Right ventricle myocardium inferior (tissue), 1 donor: Measurements from ENCODE around the gene SHROOM1. TPM values are rescaled to one million over a fixed set of nuclear protein-coding genes. Genes with fewer than 3 reads are reported as not detected.

ENCODE experiments used
- ATAC-seq: fragments of 200-7000 bp; cut with Tn5 transposase; one replicate; pipeline ENCODE4 v1.9.1; 2020; ENCODE audit warnings: mild to moderate bottlenecking, moderate library complexity
- DNase-seq: peaks from one replicate; pipeline ENCODE4 v3.0.0; 2021; ENCODE audit errors: missing footprints
- intact Hi-C: fragments of 100-400 bp; cut with DNase I; formaldehyde crosslinking; loops from one replicate; pipeline ENCODE4 v1.11.0; 2022
- total RNA-seq: library from RNA; stranded (reverse); fragmentation: NEBNext Ultra II Directional; extraction: Animal tissue kit (Norgen Biotek cat#: 25700); gene quantifications from one replicate; pipeline ENCODE4 v1.2.1, GENCODE V29; 2021
- donor health status: DM: no; HTN: yes; CAD: no; lungs with severe emphysema.

The SHROOM1 gene
- total RNA-seq, 1 donor from 2014 or later: 5.0 TPM

DNA sequence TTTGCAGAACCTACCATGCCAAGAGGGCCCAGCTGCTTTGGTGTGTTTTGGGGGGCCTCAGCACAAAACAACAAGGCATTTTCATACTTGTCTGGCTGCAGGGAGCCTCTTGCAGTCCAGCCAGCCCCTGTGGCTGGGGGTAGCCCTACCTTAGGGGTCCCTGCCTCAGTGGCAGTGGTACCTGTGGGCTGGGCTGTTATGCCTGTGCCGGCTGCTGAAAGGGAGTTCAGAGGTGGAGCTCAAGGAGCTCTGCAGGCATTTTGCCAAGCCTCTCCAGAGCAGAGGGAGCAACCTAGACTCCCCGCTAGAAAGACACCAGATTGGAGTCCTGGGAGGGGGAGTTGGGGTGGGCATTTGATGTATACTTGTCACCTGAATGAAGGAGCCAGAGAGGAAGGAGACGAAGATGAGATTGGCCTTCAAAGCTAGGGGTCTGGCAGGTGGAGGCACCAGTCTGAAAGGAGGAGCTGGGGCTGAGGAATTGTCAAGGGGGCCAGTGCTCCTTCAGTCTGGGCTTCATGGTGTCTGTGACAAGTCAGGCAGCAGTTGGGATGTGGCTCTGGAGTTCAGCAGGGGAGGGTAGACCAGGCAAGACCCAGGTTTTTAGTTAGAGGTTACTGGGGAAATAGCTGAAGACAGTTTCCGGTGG, 1.5 kb downstream of the SHROOM1 start:
- intact Hi-C loops: no loop called here
- ATAC-seq: no peak
- DNase-seq: no peak

DNA sequence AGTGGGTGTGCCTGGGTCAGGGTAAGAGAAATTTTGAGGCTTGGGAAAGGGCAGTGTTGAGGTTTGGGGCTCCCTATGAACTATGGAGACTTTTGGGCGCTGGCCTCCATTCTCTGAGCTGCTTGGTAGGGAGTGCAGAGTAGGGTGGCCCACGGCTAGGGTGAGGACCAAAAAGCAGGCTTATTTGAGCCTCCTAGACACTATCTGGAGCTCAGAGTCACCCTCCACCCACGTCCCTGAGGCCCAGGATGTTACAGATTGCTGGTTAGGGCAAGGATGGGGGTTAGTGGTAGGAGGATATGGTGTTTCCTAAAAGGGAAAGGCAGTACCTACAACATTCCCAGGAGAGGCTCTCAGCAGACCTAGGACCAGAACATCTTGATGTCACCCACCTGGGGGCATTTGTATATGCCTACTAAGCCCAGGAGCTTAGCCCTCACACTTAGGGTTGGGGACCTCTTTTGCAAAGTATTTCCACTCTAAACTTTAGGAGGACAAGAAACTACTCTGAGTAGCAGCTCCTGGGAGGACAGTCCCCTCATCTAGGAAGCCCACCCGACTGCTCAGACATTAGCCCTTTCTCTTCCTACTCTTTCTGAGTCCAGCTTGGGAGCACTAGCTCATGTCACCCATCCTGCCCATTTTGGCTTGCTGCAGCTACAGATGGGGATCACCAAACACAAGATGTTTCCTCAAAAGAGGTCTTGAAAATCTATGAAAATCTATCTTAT, 2.3 kb downstream of the SHROOM1 start:
- DNase-seq (no peak), ATAC-seq (no peak)
- intact Hi-C loops: no loop called here

DNA sequence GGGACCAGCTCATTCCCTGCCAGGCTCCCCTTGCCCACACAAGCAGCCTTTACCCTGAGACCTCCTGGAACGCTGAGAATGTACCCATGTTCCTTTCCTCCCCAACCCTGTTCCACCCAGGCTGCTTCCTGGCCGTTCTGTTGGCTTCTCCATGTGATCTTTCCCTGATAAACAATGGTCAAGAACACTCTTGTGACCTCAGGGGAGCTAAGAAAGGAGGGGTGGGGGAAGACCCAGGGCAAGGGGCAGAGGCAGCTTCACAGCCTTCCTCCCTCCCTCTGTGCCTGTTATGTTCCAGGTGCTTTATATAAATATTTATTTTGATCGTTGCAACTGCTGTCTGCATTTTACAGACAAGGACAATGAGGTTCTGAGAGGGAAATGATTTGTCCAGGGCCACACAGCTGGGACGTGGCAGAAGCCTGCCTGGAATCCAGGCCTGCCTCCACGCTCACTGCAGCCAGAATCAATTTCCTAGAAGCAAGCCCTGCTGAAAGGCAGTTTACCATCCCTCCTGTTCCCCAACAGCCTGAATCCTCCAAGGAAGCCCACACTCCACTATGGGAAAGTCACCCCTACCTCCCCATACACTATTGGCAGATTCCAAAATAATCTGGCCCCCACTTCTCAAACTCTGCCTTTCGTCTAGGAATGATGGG, 3.9 kb downstream of the SHROOM1 start:
- intact Hi-C loops: no loop called here

DNA sequence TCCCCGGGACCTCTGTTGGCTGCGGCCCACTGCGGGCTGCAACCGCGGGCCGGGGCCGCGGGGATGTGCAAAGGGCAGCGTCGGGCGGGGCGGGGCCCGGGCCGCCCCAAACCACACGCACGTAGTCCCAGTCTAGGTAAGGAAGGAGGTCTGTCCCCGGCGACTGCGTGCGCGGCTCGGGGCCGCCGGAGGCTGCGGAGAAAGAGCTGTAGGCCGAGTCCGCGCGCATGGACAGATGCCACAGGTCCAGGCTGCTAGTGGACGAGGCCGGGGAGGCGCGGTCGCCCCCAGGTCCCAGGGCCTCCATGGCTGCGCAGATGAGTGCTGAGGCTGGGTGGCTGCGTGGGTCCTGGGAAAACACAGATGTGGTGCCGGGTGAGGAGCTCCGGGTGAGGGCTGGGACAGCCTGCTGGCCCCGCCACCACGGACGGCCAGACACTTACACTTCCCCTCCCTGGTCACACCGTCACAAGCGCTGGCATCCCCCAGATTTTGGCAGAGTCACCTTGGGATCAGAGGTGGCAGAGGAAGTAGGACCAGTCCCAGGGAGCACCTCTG, 4.5 kb downstream of the SHROOM1 start:
- intact Hi-C loops: no loop called here

More for the DNA sequence above, 3.9 kb downstream of the SHROOM1 start:
- no peak for DNase-seq
- ATAC-seq: no peak

DNA sequence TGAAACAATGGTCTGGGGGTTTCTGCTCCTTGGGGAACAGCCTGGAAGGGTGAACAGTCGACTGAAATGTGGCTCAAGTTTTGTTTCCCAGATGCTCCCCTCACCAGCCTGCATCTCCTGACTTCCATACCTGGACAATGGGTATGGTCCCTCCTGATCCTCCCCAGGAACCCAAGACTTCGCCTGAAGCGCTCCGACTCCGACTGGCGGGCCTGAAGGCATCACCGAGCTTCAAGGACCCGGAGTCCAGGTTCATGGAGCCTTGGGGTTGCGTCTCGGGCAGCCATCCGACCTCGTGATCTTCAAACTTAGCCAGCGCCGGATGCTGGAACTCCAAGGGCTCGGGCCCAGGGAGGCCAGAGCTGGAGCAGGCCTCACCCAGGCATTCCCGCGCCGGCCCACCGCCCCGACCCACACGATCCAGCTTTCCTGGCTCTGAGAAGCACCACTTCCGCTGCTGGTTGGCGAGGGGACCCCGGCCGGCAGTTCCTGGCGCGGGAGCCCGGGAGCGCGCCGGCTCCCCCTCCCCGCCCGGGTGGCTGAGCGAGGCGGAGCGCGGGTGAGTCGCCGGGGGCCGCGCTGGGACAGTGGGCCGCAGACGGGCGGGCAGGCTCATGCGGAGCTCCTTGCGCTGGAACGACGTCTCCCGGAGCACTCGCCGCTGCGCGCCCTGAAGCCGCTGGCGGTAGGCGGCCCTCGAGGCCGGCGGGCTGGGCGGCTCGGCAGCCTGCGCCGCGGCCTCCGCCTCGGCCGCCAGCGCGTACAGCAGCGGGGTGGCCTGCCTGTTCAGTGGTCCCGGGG, 5.2 kb downstream of the SHROOM1 start:
- intact Hi-C loops: no loop called here
- ATAC-seq (no peak), DNase-seq (no peak)

More for the DNA sequence above, 4.5 kb downstream of the SHROOM1 start:
- ATAC-seq: no peak
- DNase-seq: no peak

DNA sequence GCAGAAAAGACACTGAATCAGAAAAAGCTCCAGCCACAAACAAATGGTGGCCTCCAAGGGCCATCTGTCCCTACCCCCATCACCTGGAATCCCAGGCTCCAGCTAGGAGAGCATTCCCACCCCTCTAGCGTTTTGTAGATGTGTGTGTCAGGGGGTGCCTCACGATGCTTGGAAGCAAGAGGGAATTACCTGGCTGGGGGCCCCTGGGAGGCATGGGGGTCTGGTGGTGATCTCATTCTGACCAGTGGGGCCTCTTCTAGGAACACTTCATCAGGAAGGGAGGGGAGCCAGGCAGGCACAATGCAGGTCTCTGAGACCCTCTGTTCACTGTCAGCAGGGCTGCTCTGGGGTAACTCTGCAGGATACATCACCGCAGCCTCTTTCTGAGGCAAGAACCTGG, 6.0 kb downstream of the SHROOM1 start:
- DNase-seq (no peak), ATAC-seq (no peak)
- intact Hi-C loops: loop anchor here (5.0 kb wide), 1 partner anchor 67 kb away; no protein-coding TSS in a partner anchor

DNA sequence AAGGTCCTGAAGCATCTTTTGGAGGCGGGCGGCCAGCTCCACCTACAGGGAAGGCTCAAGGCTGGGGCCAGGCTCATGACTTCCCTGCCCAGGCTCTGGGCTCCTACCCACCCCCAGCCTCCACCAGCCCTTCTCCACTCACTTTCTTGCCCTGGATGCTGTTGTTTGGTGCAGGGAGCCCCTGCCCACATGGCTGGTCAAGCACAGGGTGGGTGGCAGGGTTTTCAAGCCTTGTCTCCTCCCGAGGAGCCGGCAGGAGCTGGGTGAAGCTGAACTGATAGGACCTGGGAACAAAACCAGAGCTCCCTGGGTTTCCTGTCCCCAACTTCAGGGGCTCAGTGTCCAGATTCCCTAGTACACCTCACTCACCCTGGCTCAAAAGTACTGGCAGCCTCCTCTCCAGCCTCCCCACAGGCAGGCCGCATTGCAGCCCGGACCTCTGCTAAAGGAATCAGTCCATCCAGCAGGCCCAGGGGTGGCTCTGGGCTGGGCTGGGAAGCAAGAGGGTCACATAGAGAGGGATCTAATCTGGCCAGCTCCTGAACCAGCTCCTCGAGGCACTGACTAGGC, 6.9 kb downstream of the SHROOM1 start:
- DNase-seq (no peak), ATAC-seq (no peak)
- intact Hi-C loops: loop anchor here (5.0 kb wide), 1 partner anchor 66 kb away; no protein-coding TSS in a partner anchor

DNA sequence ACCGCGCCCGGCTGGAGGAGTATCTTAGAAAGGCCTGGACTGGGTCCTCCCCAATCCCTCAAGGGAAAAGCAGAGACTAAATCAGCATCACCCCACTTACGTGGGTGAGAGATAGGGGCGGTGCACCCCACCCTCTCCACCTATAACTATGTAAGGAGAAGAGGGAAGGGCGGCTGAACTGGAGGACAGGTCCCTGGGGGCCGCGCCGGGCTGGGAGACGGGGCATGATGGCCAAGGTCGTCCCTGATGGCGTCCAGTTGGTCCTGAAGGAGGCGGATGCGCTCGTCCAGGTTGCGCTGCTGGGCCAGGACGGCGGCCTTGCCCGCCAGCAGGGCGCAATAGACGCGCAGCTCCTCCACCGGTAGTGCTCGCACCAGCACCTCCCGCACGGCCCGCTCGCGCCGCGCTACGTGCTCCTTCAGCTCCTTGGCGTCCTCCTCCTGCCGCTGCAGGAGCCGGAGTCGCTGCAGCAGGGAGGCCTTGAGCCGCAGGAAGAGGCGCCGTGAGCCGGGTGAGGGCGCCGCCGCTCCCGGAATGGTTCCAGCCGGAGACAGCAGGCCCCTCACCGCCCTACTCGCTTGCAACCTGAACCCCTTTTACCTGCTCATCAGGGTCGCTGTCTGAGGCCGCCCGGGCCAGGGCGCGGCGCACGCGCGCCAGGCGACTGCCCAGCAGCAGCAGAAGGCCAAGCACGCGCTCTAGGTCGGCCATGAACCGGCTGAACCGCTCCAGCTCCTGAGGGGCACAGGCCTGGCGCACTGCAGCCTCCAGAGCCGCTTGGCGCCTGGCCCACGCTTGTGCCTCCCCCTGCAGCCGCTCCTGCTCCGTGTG, 7.6 kb downstream of the SHROOM1 start:
- no peak for DNase-seq
- peak; percentile 6 for ATAC-seq
- intact Hi-C loops: loop anchor here (5.0 kb wide), 1 partner anchor 66 kb away; no protein-coding TSS in a partner anchor

DNA sequence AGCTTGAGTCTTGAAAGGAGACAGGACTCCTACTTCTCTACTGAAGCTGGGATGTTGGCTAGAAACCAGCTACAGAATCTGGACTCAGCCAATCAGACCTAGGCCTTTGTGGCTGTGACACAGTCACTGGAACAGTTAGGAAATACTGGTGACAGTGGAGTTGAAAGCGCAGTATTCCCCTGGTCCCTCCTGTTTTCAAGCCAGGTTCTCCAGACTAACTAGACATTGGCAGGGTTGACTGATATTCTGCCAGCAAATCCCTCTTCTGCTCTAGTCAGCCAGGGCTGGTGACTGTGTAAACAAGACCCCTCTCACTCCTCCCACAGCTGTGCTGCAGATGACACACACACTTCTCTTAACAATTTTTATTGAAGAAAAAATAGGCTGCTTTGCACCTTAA, 8.7 kb downstream of the SHROOM1 start:
- ATAC-seq (peak; percentile 42), DNase-seq (no peak)
- intact Hi-C loops: loop anchor here (2.0 to 5.0 kb wide), 3 partner anchors 64 to 435 kb away; partner anchors contain the start of gene KIF3A

DNA sequence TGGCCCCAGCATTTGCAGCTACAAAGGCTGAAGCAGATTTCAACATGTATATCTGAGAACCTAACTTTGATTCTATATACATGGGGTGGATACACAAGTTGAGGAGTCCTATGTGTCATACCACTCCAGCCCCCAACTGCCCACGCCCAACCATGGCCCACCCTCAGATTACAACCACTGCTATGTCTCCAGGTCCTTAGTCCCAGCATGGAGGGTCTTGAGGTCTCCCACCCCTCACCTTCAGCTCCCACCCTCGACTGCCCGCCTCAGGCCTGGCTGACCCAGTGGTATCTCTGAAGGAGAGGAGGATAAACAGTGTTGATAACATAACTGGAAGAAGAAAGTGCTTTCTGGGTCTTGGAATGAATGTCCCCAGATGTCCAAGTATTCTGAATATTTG, 9.1 kb downstream of the SHROOM1 start:
- DNase-seq (no peak), ATAC-seq (no peak)
- intact Hi-C loops: loop anchor here (2.0 to 5.0 kb wide), 3 partner anchors 64 to 435 kb away; partner anchors contain the start of gene KIF3A

DNA sequence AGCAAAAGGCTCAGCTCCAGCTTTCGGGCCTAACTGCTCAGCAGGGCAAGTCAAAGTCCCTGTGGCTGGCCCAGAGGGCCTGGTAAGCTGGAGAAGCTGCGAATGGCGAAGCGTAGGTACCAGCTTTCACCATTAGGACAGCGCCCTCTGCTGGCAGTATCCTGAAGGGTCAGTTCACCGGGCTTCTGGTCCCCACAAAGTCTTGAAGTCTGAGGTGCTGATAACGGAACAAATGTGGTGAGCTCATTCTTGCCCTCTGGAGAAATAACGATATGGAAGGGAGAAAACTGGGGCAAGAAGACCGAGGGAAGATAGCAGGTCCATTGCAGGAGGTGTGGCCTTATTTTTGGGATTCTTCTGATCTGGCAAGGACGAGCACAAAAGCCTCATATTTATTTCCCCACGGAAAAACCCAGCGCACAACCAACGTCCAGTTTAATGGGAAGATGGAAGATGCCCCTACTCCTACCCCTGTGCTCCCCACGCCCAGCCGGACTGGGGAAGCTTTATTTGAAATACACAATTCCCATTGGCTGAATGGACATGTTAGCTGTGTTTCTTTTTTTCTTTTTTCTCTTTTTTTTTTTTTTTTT, 10.2 kb downstream of the SHROOM1 start:
- intact Hi-C loops: loop anchor here (2.0 to 5.0 kb wide), 3 partner anchors 63 to 433 kb away; partner anchors contain the start of gene KIF3A
- ATAC-seq: peak; percentile 84
- DNase-seq: peak; percentile 94

DNA sequence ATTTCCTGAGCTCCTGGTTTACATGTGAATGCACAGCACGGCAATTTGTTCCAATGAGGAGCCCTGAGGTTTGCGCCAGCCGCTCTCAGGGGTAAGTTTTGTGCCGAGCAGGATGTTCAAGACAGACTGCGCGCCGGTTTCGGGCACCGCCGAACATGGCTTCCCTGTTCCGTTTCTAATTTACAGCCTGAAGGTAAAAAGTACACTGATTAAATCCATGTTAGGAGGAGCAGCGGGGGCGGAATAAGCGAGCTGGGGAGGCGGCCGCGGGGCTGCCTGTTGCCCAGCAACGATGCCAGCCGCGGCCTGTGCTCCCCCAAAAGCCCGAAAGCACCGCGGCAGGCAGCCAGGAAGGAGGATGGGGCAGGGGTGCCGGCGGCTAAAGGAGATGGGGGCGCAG, 11.0 kb downstream of the SHROOM1 start:
- intact Hi-C loops: loop anchor here (5.0 kb wide), 2 partner anchors 42 to 292 kb away; partner anchors contain the start of gene SEPTIN8
- DNase-seq (no peak), ATAC-seq (no peak)

DNA sequence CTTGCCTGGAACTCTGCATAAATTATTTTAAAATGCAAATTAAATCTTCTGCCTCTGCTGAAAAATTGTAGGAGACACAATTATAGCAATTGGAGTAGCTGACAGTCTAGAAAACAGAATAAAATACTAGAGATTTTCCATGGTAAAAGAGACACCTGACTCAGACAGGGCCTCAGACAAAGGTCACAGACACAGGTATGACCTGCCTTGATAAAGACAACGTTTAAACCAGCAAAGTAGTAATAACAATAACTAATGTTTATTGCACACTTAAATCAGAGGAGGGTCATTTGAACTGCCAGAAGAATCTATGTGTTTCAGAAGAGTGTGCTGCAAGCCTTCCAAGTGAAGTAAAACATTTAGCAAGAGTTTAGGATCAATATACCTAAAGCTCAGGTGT, 13.4 kb downstream of the SHROOM1 start:
- ATAC-seq (no peak), DNase-seq (no peak)
- intact Hi-C loops: loop anchor here (5.0 kb wide), 2 partner anchors 40 to 290 kb away; partner anchors contain the start of gene SEPTIN8

DNA sequence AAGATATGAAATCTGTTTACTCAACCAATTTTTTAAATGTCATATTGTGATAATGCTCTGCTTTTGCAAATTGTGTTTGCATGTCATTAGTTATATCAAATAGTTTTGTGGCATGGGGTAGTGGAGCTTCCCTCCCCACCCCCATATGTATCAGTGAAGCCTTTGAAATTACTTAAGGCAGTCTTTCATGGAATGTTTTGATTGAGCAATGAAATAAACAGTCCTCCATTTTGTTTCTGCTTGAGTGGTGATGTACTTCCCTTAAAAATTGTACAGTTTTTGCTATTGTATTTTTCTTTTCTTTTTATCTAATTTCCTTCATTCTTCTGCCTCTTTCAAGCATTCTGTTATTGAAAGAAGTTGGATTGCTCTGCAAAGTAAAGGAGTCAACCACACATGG, 13.9 kb downstream of the SHROOM1 start:
- DNase-seq (no peak), ATAC-seq (no peak)
- intact Hi-C loops: loop anchor here (5.0 kb wide), 2 partner anchors 39 to 289 kb away; partner anchors contain the start of gene SEPTIN8

DNA sequence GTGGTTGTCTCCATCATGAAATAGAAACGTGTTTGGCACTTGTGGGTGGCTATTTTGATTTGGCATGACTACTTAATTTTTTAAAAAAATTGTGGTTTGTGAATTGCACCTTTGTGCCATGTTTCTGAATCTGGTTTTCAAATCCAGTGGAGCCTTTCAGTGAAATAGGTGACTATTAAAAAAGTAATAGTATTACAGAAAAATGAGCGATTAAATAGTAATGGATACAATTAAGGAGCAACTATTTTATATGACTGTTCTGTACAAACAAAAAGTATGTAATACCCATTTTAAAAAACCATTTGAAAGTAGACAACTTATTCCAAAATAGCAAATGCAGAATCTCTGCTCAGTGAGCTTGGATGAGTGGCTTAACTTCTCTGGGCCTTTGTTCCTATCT, 14.4 kb downstream of the SHROOM1 start:
- no peak for DNase-seq
- intact Hi-C loops: loop anchor here (5.0 kb wide), 2 partner anchors 39 to 289 kb away; partner anchors contain the start of gene SEPTIN8
- ATAC-seq: no peak

DNA sequence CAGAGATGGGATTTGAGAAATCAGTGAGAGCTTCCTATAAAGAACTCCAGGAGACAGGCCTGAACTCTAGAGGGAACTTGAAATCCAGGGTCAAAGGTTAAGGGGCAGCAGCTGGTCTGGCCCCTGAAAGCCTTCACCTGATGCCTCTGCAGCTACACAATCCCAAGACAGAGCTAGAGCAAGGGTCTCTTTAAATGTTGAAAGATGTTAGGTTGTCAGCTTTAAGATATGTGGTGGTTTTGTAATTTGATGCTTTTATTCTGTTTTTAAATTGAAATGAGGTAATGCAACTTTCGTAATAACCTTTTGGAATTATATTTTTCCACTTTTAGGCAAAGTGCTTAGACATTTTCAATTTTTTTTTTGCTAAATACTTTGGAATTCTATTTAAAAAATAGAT, 15.0 kb downstream of the SHROOM1 start:
- ATAC-seq (no peak), DNase-seq (no peak)
- intact Hi-C loops: loop anchor here (5.0 kb wide), 2 partner anchors 38 to 288 kb away; partner anchors contain the start of gene SEPTIN8
